ENCODE results near the gene FAM222A. TPM values are rescaled to one million over a fixed set of nuclear protein-coding genes. Genes with fewer than 3 reads are reported as not detected.

FAM222A gene
- polyA plus RNA-seq, 1 donor from 2014 or later: 8.5 TPM

GRCh38 chr12:109772622-109773321 lies 59.1 kb downstream of the FAM222A start:
- TF ChIP-seq REST (IDR thresholded peaks at IDR 0.05; ENCODE audit: borderline replicate concordance) (no peak), TAF1 (IDR thresholded peaks at IDR 0.05; ENCODE audit: low read depth) (no peak), CTCF (IDR thresholded peaks at IDR 0.05; ENCODE audit: poor library complexity, severe bottlenecking) (no peak), EP300 (conservative IDR thresholded peaks at IDR 0.05; ENCODE audit: poor library complexity, severe bottlenecking) (no peak), MXI1 (conservative IDR thresholded peaks at IDR 0.05; ENCODE audit: poor library complexity, severe bottlenecking) (no peak), RAD21 (conservative IDR thresholded peaks at IDR 0.05) (no peak), POLR2AphosphoS5 (IDR thresholded peaks at IDR 0.05) (no peak), SMC3 (conservative IDR thresholded peaks at IDR 0.05; ENCODE audit: poor library complexity) (no peak), EZH2 (IDR thresholded peaks at IDR 0.05; ENCODE audit: borderline replicate concordance, insufficient read depth, low read length, poor library complexity, severe bottlenecking) (no peak)
- no peak overlapping the region for H3K4me3 ChIP-seq (ENCODE audit: low read length)
- H3K9me3 ChIP-seq (ENCODE audit: low read length): no peaks in the 10 kb centered on the region
- no peak overlapping the region for H2AFZ ChIP-seq (ENCODE audit: low read depth, low read length)
- H3K36me3 ChIP-seq (ENCODE audit: insufficient read depth, low read length): no peaks in the 10 kb centered on the region
- H3K27me3 ChIP-seq (ENCODE audit: insufficient read depth, low read depth, low read length): no peaks in the 10 kb centered on the region
- no peak overlapping the region for H3K27ac ChIP-seq (ENCODE audit: low read length)
- no peaks in the 10 kb centered on the region for H3F3A ChIP-seq (ENCODE audit: insufficient read depth, low read length, poor library complexity, severe bottlenecking)
- H4K20me1 ChIP-seq (ENCODE audit: insufficient read depth): no peaks in the 10 kb centered on the region
- H3K4me2 ChIP-seq (ENCODE audit: low read length): no peak overlapping the region
- no peaks in the 10 kb centered on the region for H3K9me2 ChIP-seq (ENCODE audit: insufficient read depth, low read length)
- H3K9ac ChIP-seq (ENCODE audit: low read length): no peak overlapping the region
- no peaks in the 10 kb centered on the region for H3K79me2 ChIP-seq (replicated peaks; ENCODE audit: insufficient read depth, low read length)

- Histone ChIP-seq H2AFZ (ENCODE audit: low read depth, low read length) (no peak overlapping the region), H3K27me3 (ENCODE audit: insufficient read depth, low read depth, low read length) (no peaks in the 10 kb centered on the region), H3K36me3 (ENCODE audit: insufficient read depth, low read length) (no peaks in the 10 kb centered on the region), H3K9ac (ENCODE audit: low read length) (no peak overlapping the region), H3K9me3 (ENCODE audit: low read length) (no peaks in the 10 kb centered on the region), H3K27ac (ENCODE audit: low read length) (no peak overlapping the region), H3K9me2 (ENCODE audit: insufficient read depth, low read length) (no peaks in the 10 kb centered on the region), H3K79me2 (replicated peaks; ENCODE audit: insufficient read depth, low read length) (no peaks in the 10 kb centered on the region), H3F3A (ENCODE audit: insufficient read depth, low read length, poor library complexity, severe bottlenecking) (no peaks in the 10 kb centered on the region), H4K20me1 (ENCODE audit: insufficient read depth) (no peaks in the 10 kb centered on the region), H3K4me3 (ENCODE audit: low read length) (no peak overlapping the region), H3K4me2 (ENCODE audit: low read length) (no peak overlapping the region)
- TF ChIP-seq REST (IDR thresholded peaks at IDR 0.05; ENCODE audit: borderline replicate concordance): no peak
- no peak for TF ChIP-seq RAD21 (conservative IDR thresholded peaks at IDR 0.05)
- TF ChIP-seq EZH2 (IDR thresholded peaks at IDR 0.05; ENCODE audit: borderline replicate concordance, insufficient read depth, low read length, poor library complexity, severe bottlenecking): no peak
- TF ChIP-seq POLR2AphosphoS5 (IDR thresholded peaks at IDR 0.05): no peak
- TF ChIP-seq EP300 (conservative IDR thresholded peaks at IDR 0.05; ENCODE audit: poor library complexity, severe bottlenecking): no peak
Observed at GRCh38 chr12:109773384-109774011, 59.9 kb downstream of the FAM222A start.

Measured in neural cell (in vitro differentiated cells).